GM12892 (cell line): ENCODE data around the gene CAMKK1.

Source experiments
- POLR2A ChIP-seq: IDR thresholded peaks from 2 replicates; pipeline ENCODE4 v1.6.1; 2011; ENCODE audit warnings: low read depth, low read length, control low read depth
- POLR2AphosphoS5 ChIP-seq: IDR thresholded peaks from 2 replicates; pipeline ENCODE4 v1.6.1; 2011; ENCODE audit warnings: low read depth, low read length, control low read depth

- no peak for TF ChIP-seq POLR2A
- TF ChIP-seq POLR2AphosphoS5 = no peak
Measured at GRCh38 chr17:3894188-3894587, 1.3 kb upstream of the CAMKK1 start.
